Amniotic stem cell (primary cell): ENCODE results near the gene BET1L.
A peak's percentile ranks its signal among the peaks of the same experiment; 100 is the strongest.
"Not testable (repeated sequence)": the region's sequence is repeated elsewhere in the genome, so short reads cannot be mapped to it uniquely, and the experiment has no call there.

Experiments
- DNase-seq: peaks from one replicate; lab custom pipeline; 2025; lab: John Stamatoyannopoulos, UW

BET1L gene

DNA sequence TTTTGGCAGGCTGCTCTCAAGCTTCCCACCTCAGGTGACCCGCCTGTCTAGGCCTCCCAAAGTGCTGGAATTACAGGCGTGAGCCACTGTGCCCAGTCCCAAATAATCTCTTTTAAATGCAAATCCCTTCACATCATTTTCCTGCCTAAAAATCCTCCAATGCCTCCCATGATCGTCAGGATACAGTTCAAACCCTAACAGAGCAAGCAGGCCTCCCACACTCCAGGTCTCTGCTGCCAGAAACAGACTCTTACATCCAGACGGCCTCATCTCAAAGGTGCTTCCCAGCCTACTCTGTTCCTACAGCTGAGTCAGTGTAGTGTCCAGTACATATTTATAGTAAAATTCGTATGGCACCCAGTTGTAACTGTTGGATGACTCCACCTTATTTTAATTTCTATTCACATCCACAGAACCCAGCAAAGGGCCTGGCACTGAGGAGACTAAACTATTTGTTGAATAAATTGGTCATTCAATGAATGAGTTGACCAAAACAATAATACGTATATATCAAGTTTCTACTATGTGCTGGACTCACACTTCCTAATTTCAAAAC, 20.7 kb upstream of the BET1L start:
- no peak for DNase-seq

GRCh38 chr11:225734-226453, 18.7 kb upstream of the BET1L start:
- no peak for DNase-seq

DNA sequence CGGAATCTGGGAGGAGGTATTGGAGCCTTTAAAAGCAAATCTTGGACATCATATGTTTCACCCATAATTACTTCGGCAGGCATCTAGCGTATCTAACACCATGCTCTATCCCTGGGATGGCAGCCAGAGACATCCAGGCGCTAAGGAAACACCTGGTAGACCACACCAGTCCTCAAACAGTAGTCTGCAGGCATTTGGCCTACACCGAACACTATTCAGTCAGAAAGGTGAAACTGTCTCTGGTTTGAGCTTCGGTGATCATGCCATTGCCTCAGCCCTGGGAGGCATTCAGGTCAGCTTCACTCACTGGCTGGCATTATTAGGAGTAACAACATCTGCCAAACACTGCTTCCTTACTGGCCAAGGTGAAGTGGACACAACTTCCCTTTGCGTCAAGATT, 17.2 kb upstream of the BET1L start:
- no peak for DNase-seq

- no peak for DNase-seq
These were observed 16.7 kb upstream of the BET1L start for GRCh38 chr11:223884-224283.

DNA sequence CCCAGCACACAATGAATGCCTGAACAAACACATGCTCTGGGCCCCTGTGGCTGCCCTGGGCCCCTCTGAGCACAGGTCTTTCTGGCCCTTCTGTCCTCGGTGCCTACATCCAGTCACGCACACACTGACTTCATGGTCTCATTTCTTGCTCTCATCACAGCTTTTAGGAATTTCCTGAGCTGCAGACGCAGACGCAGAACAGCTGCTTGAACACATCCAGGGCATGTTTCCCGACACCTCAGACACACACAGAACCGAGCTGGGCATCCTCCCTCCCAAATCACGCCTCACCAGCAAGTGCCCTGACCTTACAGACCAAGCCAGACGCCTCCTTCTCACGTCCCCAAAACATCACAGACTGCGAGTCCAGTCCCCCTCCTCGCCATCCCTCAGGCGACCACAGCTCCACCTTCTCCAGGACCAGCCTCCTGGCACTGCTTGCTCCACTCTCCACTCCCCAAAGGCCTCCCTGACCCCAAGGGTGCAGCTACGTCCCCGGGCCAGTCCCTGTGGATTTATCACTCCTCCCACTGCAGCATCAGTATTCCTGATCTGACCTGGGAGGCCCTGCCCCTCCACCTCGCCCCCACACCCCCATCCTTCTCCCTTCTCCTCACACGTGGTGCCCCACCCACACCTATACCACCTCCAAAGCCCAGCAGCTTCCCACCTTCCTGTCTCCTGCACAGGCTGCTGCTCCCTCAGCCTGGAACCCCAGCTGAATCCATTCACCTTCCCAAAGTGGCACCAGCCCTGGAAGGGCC, 16.0 kb upstream of the BET1L start:
- DNase-seq = no peak

GRCh38 chr11:221998-222789, 15.0 kb upstream of the BET1L start:
- DNase-seq = no peak

GRCh38 chr11:221539-221938, 14.3 kb upstream of the BET1L start:
- no peak for DNase-seq

DNA sequence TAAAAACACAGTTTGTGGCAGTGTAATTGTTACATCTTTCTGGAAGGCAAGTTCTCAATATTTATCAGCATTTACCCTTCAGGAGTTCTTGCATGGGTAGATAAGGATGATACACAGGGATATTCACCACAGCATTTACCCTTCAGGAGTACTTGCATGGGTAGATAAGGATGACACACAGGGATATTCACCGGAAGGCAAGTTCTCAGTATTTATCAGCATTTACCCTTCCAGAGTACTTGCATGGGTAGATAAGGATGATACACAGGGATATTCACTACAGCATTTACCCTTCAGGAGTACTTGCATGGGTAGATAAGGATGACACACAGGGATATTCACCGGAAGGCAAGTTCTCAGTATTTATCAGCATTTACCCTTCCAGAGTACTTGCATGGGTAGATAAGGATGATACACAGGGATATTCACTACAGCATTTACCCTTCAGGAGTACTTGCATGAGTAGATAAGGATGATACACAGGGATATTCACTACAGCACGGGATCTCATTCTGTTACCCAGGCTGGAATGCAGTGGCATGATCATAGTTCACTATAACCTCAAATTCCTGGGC, 13.5 kb upstream of the BET1L start:
- not testable (repeated sequence) for DNase-seq

- DNase-seq = no peak
These were observed 11.8 kb upstream of the BET1L start for GRCh38 chr11:218815-219593.

- DNase-seq = no peak
These were observed 10.5 kb upstream of the BET1L start for GRCh38 chr11:217704-218103.

DNA sequence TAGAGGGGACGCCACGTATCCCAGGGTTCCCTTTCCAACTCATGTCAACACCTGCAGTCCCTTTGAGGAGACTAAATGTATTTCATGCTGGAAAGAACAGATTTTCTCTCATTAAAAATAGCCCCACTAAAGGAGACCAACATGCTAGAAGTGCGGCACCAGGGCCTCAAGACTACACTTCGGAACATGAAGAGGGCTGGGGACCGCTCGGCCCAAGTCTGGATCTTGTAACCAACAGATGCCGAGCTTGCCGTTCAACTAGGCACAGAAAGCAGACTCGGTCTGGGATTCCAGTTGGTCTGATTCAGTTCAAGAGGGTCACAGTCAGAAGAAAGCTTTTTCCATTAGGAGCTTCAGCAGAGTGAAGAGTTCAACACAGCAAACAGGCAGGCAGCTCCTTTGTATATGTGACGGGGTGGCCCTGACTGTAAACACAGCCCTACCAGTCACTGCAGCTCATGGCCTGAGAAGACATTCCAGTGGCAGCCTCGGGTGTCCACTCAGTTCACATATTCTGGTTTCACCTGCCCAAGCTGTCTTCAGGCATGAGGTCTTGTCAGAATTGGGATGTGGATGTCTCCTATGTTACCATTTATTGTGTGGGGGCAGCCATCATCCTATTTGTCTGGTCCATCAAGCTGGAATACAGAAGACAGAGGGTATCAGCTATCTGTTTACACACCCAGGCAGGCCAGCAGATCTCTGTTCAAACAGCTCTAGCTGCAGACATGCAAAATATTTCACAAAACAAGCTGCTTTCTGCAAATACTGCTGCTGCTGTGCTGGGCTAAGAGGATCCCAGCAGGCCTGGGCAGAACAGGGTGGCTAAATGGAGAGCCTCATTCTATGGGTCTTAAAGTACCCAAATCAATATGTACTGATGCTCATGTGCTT, 9.1 kb upstream of the BET1L start:
- DNase-seq = no peak

DNA sequence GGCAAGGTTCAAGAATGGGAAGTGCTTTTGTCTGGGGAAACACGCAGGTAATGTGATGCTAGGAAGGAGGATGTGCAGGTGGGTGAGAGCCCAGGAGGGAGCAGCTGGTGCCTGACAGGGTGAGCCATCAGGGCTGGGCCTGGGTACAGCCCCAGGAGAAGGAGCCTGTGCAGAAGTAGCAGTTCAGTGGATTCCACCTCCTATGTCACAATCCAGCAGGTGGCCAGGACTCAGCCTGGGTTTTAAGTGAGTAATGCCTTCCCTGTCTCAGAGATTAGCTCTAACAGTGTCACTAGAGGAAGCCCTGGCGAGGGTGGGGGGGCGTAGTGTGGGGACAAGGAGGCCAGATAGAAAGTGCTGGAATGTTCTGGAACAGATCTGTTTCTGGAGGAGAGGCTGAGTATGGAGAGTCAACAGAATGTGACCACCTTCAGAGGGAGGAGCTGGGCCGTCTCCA, 8.4 kb upstream of the BET1L start:
- no peak for DNase-seq

DNA sequence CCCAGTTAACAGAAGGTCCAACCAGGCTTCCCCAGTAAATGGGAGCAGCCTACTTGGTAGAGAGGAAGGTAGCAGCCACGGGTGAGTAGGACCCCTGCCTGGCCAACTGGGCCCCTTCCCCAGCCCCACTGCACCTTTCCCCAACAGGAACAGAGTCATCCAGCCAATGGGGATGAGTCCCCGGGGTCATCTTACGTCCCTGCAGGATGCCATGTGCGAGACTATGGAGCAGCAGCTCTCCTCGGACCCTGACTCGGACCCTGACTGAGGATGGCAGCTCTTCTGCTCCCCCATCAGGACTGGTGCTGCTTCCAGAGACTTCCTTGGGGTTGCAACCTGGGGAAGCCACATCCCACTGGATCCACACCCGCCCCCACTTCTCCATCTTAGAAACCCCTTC, 6.9 kb upstream of the BET1L start:
- DNase-seq = no peak

DNA sequence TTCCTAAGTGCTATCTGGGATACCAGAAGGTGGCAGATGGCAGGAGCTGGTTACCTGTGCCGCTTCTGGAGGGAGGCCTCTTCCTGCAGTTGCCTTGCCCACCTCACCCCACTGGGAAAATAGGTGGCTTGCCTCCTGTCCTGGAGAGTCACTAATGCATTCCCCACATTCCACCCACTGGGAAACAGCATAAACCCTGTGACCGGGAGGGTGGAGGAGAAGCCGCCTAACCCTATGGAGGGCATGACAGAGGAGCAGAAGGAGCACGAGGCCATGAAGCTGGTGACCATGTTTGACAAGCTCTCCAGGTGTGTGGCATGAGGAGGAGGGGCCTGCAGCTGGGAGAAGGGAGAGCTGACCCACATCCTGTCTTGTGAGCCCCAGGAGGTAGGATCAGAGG, 5.9 kb upstream of the BET1L start:
- no peak for DNase-seq

DNA sequence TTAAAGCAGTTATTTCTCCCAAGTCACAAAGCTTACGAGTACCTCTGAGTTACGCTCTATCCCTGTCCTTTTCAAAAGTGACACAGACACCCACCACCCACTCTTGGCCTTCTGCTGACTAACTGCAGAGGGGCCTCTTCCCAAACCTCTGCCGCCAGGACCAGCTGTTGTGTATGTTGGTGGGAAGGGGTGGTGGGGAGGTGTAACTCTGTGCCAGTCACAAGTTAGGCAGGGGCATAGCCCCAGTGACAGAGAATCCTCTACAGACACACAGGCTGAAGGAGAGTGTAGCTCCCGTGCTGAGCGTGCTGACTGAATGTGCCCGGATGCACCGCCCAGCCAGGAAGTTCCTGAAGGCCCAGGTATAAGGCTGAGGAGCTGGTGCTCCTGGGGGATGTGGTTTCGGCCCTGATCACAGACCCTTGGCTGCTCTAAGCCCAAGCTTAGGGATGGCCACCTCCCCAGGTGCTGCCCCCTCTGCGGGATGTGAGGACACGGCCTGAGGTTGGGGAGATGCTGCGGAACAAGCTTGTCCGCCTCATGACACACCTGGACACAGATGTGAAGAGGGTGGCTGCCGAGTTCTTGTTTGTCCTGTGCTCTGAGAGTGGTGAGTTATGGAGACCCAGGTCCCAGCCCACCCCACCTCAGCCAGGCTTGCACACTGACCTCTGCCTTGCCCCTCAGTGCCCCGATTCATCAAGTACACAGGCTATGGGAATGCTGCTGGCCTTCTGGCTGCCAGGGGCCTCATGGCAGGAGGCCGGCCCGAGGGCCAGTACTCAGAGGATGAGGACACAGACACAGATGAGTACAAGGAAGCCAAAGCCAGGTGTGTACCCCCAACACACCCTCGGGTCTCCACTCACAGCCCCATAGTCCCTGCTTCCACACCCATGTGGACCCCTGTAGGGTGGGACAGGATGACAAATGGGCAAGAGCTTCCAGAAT, 5.2 kb upstream of the BET1L start:
- DNase-seq = no peak

GRCh38 chr11:211741-212140, 4.5 kb upstream of the BET1L start:
- DNase-seq = no peak

DNA sequence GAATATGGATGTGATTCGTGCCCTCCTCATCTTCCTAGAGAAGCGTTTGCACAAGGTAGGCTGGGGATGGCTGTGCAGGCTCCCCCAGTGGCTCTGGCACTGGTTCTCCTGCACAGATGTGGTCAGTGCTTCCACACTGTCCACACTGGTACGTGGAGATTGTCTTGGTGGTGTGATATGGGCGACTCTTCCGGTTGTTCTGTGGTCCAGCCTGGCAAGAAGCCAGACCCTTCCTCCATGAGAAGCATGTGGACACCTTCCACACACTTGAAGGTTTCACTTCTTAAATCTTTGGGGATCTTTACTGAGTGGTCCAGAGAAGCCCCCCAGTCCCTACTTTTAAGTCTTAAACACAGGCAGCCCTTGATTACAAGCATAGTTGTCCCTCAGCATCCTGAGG, 4.1 kb upstream of the BET1L start:
- no peak for DNase-seq

DNA sequence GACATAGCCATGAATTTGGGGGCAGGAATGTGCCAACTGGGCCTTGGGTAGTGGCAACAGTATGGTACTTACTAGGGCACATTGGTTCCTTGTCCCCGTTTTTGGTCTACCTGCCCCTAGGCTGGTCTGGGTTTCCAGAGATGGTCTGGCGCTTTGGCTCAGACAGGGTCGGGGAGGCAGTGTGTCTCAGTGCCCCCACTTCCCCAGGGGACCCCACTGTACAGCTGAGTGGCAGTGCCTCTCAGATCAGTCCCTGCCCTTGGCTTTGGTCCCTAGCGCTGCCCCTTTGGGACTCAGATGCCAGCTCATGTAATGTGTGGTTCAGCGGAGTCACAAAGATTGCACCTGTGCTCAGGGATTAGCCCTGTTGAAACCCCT, 3.6 kb upstream of the BET1L start:
- DNase-seq = no peak

GRCh38 chr11:210122-210802, 3.1 kb upstream of the BET1L start:
- peak; percentile 34 for DNase-seq
